Liver (tissue), 9 donors: ENCODE data around the gene NR6A1. TPM values are rescaled to one million over a fixed set of nuclear protein-coding genes. Genes with fewer than 3 reads are reported as not detected.

Source experiments
- DNase-seq: peaks from one replicate; pipeline ENCODE4 v3.0.0-alpha.2; 2017; ENCODE audit warnings: low spot score
- H3K27ac ChIP-seq, 2 donors: one replicate each; pipeline ENCODE4 v1.7.0; 2013; ENCODE audit warnings: inconsistent platforms in 2 of 2, low read length in 2 of 2, control low read depth in 1 of 2, low read depth in 1 of 2, mild to moderate bottlenecking in 1 of 2
- H3K27me3 ChIP-seq, 4 donors: one replicate each; pipeline versions ENCODE4 v1.6.1 to v1.7.0; 2013; ENCODE audit warnings: low read length in 3 of 4, inconsistent platforms in 1 of 4, mild to moderate bottlenecking in 1 of 4, moderate library complexity in 1 of 4; ENCODE audit not compliant: control insufficient read depth in 4 of 4, insufficient read depth in 4 of 4
- H3K36me3 ChIP-seq, 4 donors: one replicate each; pipeline versions ENCODE4 v1.6.1 to v1.7.0; 2013; ENCODE audit warnings: low read length in 3 of 4, mild to moderate bottlenecking in 3 of 4, low read depth in 1 of 4, moderate library complexity in 1 of 4; ENCODE audit not compliant: control insufficient read depth in 4 of 4, insufficient read depth in 3 of 4
- H3K4me1 ChIP-seq, 4 donors: one replicate each; pipeline versions ENCODE4 v1.6.1 to v1.7.0; 2013; ENCODE audit warnings: low read length in 3 of 4, mild to moderate bottlenecking in 3 of 4, moderate library complexity in 1 of 4; ENCODE audit not compliant: control insufficient read depth in 4 of 4, insufficient read depth in 4 of 4
- H3K4me3 ChIP-seq, 3 donors: one replicate each; pipeline versions ENCODE4 v1.6.1 to v1.7.0; 2013; ENCODE audit warnings: low read length in 3 of 3, control low read depth in 1 of 3, low read depth in 1 of 3, mild to moderate bottlenecking in 1 of 3
- H3K9ac ChIP-seq, 2 donors: one replicate each; pipeline ENCODE4 v1.7.0; 2013; ENCODE audit warnings: low read length in 2 of 2, mild to moderate bottlenecking in 2 of 2, moderate library complexity in 2 of 2, control low read depth in 1 of 2, low read depth in 1 of 2
- H3K9me3 ChIP-seq, 4 donors: one replicate each; pipeline versions ENCODE4 v1.6.1 to v1.7.0; 2013; ENCODE audit warnings: low read length in 3 of 4; ENCODE audit not compliant: control insufficient read depth in 4 of 4
- EGR1 ChIP-seq, 2 donors: IDR thresholded peaks; 2 replicates each; pipeline ENCODE4 v1.6.1; 2016 to 2018; ENCODE audit warnings: antibody characterized with exemption in 2 of 2, low read depth in 2 of 2
- FOXA1 ChIP-seq: IDR thresholded peaks from 2 replicates; pipeline ENCODE4 v1.6.1; 2016; ENCODE audit warnings: antibody characterized with exemption
- FOXA2 ChIP-seq: IDR thresholded peaks from 2 replicates; pipeline ENCODE4 v1.6.1; 2016; ENCODE audit warnings: antibody characterized with exemption
- HNF4A ChIP-seq, 2 donors: conservative IDR thresholded peaks; 2 replicates each; pipeline ENCODE4 v1.6.1; 2016; ENCODE audit warnings: antibody characterized with exemption in 2 of 2, mild to moderate bottlenecking in 2 of 2
- HNF4G ChIP-seq: IDR thresholded peaks from 2 replicates; pipeline ENCODE4 v1.6.1; 2016; ENCODE audit warnings: antibody characterized with exemption
- JUND ChIP-seq, 2 donors: IDR thresholded peaks; 2 replicates each; pipeline ENCODE4 v1.6.1; 2016; ENCODE audit warnings: antibody characterized with exemption in 2 of 2
- NR2F2 ChIP-seq: IDR thresholded peaks from 2 replicates; pipeline ENCODE4 v1.6.1; 2016; ENCODE audit warnings: antibody characterized with exemption
- RAD21 ChIP-seq, 2 donors: IDR thresholded peaks; 2 replicates each; pipeline ENCODE4 v1.6.1; 2016; ENCODE audit warnings: antibody characterized with exemption in 2 of 2, mild to moderate bottlenecking in 2 of 2
- REST ChIP-seq: IDR thresholded peaks from 2 replicates; pipeline ENCODE4 v1.6.1; 2016; ENCODE audit warnings: antibody characterized with exemption, mild to moderate bottlenecking
- RXRA ChIP-seq, 2 donors: IDR thresholded peaks; 2 replicates each; pipeline ENCODE4 v1.6.1; 2017 to 2018; ENCODE audit warnings: antibody characterized with exemption in 2 of 2, mild to moderate bottlenecking in 1 of 2
- SP1 ChIP-seq: IDR thresholded peaks from 2 replicates; pipeline ENCODE4 v1.6.1; 2018; ENCODE audit warnings: antibody characterized with exemption, mild to moderate bottlenecking
- TAF1 ChIP-seq: conservative IDR thresholded peaks from 2 replicates; pipeline ENCODE4 v1.6.1; 2016; ENCODE audit warnings: antibody characterized with exemption, mild to moderate bottlenecking
- YY1 ChIP-seq: IDR thresholded peaks from 2 replicates; pipeline ENCODE4 v1.6.1; 2016; ENCODE audit warnings: antibody characterized with exemption, mild to moderate bottlenecking
- WGBS: extraction: QIAGEN DNeasy Blood & Tissue Kit; methylation state at CpG from one replicate; pipeline ENCODE4 v1.1.7; 2013; 5-methylcytosine and 5-hydroxymethylcytosine counted together
- polyA plus RNA-seq, 2 donors: library from polyadenylated mRNA; stranded (reverse) in 1 of 2; unstranded in 1 of 2; fragments of 200-250 nt in 1 of 2; fragments of >200 nt in 1 of 2; fragmentation: Nextera tagmentation in 1 of 2; extraction: Ambion mirVana in 1 of 2; gene quantifications; one replicate each; pipeline versions ENCODE4 v1.2.1 to v1.2.3, GENCODE V29; 2013 to 2015
- total RNA-seq, 2 donors: library from RNA; depleted of rRNA; stranded (reverse); fragments of >200 nt; gene quantifications; one replicate each; pipeline ENCODE4 v1.2.3, GENCODE V29; 2014
- TF ChIP-seq, protein P1 (sequence below): fragments of 150-350 bp; IDR thresholded peaks from 2 replicates; pipeline ENCODE4 v1.5.1; 2017; ENCODE audit warnings: improper control_type of control experiment, low read depth, low read length; ENCODE audit not compliant: missing input control
- TF ChIP-seq, protein P2 (sequence below): IDR thresholded peaks from 2 replicates; pipeline ENCODE4 v1.6.1; 2016; ENCODE audit warnings: antibody characterized with exemption
- donor health status: healthy.
- donor health status: healthy.
- donor health status: healthy.
- donor health status: healthy.
- donor health status: healthy.

NR6A1 gene
- total and polyA plus RNA-seq, 4 donors = 0.72 to 6.1 (median 2.1) TPM

- TF ChIP-seq HNF4A (conservative IDR thresholded peaks at IDR 0.05) (no peak), JUND (IDR thresholded peaks at IDR 0.05) (peak in 1 of 2 donors; percentile 42)
- H3K4me3 ChIP-seq = no peak overlapping the region
- H3K36me3 ChIP-seq = no peaks in the 10 kb centered on the region
- H3K9ac ChIP-seq = no peak overlapping the region
- WGBS = 48% methylated on average over 3 of the region's 3 CpGs
- H3K4me1 ChIP-seq = peaks cover 0 to 9% (median 5%) of the 10 kb centered on the region in 4 donors
- H3K27me3 ChIP-seq = no peaks in the 10 kb centered on the region
- H3K27ac ChIP-seq = peak overlapping the region in 1 of 2 donors; percentile 27
- no peaks in the 10 kb centered on the region for H3K9me3 ChIP-seq
- no peak for DNase-seq
These were observed 152.6 kb downstream of the NR6A1 start for GRCh38 chr9:124618476-124618875.

DNA sequence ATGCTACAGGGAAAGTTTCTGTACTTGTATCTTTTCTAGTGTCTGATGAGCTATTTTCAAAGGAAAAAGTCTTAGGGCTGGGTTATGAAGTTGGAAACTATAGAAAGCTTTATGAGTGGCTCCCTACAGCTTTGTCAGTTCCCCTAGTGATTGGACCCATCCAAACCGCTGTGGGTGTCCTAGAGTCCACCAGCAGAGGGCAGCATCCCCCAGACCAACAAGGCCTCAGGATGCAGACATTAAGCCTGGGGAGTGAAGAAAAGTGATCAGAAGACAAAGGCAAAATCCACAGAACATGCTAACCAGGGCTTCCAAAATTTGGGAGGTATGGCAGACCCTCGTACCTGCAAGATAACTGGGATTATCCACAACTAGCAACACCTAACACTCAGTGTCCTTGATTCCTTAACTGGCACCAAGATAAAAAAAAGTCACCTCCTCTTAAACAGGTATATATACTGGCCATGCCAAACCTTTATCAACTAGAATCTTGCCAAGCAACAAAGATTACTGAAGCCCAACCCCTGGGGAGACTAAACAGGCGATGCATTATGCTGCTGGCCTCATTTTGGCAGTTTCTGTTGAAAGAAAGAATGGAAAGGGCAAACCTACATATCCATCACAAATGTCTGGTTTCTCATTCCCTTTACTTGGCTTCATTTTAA lies 153.5 kb downstream of the NR6A1 start:
- WGBS = 32% methylated on average over 3 of the region's 3 CpGs
- Histone ChIP-seq H3K36me3 (no peaks in the 10 kb centered on the region), H3K27ac (no peak overlapping the region), H3K9ac (no peak overlapping the region), H3K27me3 (no peaks in the 10 kb centered on the region), H3K9me3 (no peaks in the 10 kb centered on the region), H3K4me1 (peaks cover 0 to 9% (median 5%) of the 10 kb centered on the region in 4 donors), H3K4me3 (no peak overlapping the region)
- peak; percentile 85 for DNase-seq
- TF ChIP-seq FOXA1 (no peak), RXRA (IDR thresholded peaks at IDR 0.05) (peak in 1 of 2 donors; percentile 21), EGR1 (IDR thresholded peaks at IDR 0.05; ENCODE audit: low read depth in 2 of 2) (no peak), HNF4G (no peak), RAD21 (IDR thresholded peaks at IDR 0.05) (peak; percentile 97 to 98), YY1 (no peak), SP1 (no peak), NR2F2 (no peak), REST (no peak), TAF1 (no peak), FOXA2 (no peak)
- TF ChIP-seq, protein P1, sequence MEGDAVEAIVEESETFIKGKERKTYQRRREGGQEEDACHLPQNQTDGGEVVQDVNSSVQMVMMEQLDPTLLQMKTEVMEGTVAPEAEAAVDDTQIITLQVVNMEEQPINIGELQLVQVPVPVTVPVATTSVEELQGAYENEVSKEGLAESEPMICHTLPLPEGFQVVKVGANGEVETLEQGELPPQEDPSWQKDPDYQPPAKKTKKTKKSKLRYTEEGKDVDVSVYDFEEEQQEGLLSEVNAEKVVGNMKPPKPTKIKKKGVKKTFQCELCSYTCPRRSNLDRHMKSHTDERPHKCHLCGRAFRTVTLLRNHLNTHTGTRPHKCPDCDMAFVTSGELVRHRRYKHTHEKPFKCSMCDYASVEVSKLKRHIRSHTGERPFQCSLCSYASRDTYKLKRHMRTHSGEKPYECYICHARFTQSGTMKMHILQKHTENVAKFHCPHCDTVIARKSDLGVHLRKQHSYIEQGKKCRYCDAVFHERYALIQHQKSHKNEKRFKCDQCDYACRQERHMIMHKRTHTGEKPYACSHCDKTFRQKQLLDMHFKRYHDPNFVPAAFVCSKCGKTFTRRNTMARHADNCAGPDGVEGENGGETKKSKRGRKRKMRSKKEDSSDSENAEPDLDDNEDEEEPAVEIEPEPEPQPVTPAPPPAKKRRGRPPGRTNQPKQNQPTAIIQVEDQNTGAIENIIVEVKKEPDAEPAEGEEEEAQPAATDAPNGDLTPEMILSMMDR = peak; percentile 94
- TF ChIP-seq, protein P2, sequence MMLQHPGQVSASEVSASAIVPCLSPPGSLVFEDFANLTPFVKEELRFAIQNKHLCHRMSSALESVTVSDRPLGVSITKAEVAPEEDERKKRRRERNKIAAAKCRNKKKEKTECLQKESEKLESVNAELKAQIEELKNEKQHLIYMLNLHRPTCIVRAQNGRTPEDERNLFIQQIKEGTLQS = no peak
